ENCODE measurements around the gene GRIK3.

The GRIK3 gene

DNA sequence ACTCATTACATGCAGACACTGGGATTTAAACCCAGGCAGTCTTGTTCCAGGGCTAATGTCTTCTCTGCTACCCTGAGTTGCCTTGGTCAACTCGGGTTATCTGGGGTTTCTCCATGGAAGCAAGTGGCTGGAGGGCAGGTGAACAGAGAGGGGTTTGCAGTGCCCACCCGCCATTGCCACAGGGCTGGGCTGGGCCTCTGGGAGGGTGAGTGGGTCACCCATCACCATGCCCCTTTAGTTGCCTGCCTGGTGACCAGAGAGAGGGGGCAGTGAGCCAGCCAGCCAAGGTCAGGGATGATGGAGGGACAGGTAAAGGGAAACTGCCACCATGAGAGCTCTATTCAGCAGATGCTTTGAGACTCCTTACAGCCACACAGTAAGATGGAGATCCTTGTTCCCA lies 53.2 kb downstream of the GRIK3 start:
- no peak for DNase-seq (ENCODE audit: low read depth)

DNA sequence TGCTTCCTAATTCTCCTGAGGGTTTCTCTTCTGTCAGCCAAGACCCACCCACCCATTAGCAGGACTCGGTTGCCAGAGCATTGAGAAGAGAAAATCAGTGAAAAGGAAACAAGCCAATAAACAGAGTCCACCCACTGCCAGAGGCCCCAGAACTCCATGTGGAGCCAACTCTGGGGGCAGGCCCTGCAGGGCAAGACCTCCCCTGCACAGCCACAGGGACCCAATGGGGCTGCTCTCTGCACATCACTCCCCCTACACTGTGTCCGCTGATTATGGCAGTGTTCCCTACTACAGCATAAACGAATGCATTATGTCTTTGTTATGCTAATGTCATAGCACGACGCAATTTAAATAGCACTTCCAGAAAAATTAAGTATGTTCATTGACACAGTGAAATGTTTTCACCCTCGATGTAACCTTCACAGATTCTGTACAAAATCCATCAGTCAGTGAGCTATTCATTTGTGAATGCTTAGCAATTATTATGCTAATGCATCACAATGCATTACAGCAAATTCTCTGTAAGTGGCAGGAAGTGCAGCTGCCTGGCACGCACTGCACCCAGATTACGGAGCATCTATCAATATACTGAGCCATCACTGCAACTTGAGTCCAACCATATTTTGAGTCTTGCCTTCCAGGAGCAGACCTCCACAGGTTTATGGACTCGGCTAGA lies 56.4 kb downstream of the GRIK3 start:
- DNase-seq (ENCODE audit: low read depth): no peak

DNA sequence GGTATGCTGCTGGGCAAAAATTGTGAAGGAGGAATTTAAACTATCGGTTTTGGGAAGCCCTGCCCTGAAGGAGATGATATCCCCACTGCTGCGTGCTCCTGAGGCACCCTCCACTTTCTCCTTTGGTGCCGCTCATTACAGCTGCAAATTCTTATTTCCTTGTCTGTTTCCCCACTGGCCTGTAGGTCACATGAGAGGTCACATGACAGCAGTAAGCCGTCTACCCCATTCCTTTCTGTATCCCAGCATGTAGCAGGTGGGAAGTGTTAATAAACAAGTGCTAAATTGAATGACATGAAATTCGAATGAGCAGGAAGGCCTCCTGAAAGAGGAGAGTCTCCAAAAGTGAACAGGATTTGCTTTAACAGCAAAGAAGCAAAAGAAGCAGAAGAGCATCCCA lies 58.7 kb downstream of the GRIK3 start:
- no peak for DNase-seq (ENCODE audit: low read depth)

DNA sequence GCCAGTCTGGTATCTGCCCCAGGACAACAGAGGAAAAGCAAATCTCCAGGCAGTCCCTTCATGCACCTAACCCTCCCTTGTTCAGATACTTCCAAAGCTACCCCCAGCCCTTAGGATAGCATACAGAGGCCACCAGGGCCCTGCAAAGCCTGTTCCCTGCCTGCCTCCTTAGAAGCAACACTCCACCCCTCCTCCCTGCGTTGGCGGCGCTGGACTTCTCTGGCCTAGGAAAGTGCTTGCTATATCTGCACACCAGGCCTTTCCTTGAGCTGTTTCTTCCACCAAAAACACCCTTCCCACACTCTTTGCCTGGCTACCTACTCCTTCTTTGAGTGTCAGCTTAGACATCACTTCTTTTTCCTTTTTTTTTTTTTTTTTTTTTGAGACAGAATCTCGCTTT lies 61.3 kb downstream of the GRIK3 start:
- DNase-seq (ENCODE audit: low read depth): no peak

DNA sequence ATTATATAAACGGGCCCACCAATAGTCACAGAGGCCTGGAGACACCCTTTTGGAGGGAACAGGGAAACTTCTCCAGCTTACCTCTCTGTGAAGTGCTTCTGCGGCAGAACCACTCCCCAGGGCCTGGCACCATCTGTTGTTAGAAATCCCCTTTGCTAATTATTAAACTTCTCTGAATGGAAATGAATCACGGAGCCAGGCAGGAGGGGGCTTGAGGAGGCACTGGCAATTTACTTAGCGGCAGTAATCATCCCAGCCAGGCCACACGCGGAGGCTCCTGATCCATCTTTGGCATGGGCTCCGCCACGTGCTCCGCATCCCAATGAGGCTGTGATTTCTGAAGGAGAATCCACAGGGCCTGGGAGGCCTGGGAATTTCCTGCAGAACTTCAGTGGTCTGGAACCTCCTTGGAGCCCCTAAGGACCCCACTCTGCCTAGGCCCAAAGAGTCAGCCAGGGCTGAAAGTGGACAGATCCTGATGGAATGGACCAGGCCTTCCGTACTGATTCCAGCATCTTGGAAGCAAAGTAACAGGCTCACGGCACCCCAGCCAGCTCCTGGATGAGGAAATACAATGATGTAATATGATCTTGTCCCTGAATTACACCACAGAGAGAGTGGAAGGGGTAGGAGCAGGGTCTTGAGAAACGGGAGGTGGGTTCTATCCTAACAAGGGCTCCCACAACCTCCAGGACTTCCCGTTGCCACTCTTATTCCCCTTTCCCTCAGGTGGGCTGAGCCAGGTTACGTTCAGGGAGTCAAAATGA lies 62.3 kb downstream of the GRIK3 start:
- no peak for DNase-seq (ENCODE audit: low read depth)

DNA sequence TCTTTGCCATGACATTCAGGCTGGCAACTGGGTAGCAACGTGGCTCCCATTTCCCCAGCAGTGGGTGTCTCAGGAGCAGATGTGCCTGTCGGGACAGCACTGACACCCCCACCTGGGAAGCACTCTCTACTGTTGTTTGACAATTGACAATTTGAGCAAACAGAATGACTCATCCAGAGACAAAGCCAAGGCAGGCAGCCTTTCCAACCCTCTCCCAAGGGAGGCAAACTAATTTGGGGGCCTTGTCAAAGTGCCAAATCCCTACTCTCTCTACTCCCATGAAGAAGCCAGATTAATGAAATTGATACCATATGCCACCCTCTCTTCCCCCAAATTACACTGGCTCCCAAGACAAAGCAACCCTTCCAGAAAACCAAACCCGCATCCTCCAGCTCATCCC lies 65.6 kb downstream of the GRIK3 start:
- no peak for DNase-seq (ENCODE audit: low read depth)

DNA sequence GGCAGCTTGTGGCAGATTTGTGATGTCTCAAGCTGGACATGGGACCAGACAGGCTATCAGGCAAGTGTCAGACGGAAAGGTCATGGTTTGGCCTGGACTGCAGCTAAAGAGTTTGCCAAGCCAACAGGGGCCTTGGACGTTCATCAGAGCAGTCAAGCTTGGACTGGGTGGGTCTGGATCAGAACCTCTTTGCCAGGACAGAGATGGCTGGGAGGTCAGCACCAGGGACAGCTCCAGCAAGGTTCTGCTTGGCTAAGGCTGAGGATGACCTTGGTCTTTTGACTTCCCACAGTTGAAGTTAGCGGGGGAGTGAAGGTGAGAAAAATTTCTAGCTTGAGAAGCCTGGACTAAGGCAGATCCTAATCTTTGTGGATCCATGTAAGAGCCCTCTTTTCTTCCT lies 68.1 kb downstream of the GRIK3 start:
- DNase-seq (ENCODE audit: low read depth): no peak

DNA sequence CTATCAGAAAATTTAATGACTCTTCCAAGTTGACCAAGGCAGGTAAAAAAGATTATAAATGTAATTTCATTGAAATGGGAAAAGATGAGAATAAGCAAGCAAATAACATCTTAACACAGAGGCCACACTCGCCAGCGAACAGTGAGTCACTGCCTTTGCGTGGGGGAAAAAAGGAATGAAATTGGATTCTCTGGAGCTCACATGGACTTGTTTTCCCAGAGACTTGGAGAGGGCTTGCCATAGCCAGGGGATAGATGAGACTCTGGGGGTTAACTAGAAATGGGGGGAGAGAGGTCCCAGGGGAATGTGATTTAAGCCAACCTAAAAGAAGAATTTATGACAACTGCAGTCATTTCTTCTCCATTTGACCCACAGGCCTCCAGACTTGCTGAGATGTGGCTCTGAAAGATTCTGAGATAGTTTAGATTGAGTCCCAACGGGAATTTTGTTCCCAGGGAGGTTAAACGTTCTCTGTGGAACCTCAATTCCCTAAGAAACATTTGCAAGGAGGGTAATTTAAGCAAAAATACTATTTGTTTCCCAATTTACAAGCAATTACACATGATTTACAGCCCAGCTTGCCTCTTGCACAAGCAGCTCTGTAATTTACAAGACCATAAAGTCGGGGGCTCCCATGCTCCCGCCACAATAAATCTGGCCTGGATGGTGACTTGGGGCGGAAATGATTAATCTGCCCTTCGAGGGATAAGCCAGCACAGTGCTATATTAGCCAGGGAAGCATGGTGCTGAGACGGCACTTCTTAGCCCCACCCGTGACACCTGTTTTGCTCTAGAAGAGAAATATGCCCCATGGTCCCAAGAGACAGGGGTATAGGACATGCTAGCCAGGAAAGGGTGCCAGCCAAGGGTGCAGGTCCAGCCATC lies 68.8 kb downstream of the GRIK3 start:
- DNase-seq (ENCODE audit: low read depth): no peak

DNA sequence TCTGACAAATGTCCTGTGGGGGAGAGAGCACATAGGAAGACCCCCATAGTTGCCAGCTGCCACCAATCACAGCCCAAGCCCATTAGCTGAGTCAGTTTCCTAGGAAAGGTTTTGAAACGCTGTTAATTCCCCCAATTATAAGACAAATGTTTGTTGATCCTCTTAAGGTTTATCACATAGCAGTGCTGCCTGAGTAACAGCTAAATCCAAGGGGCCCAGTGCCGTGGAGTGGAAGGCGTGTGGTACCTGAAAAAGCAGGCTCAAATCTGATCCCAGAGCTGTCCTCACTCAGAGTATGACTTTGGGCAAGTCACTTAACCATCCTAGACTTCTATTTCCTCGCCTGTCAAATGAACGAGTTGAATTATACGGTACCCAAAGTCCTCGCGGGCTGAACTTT lies 69.5 kb downstream of the GRIK3 start:
- no peak for DNase-seq (ENCODE audit: low read depth)

DNA sequence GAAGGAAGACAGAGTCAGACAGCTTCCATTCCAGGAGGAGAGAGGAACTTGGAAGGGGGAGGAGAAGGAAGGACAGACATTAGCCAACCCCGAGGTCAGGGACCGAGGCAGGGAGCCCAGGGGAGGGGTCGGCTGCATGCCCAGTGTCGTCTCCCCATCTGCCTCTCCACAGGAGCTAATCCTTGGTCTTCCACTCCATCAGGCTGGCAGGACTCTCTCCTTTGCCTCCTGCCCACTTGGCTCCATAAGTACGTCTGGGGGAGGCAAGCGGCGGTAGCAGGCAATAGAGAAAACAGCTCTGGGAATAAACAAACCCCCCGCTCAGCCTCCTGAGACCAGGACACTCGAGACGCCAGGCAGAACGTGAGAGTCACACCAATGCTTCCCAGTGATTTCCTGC lies 71.3 kb downstream of the GRIK3 start:
- DNase-seq (ENCODE audit: low read depth): no peak

DNA sequence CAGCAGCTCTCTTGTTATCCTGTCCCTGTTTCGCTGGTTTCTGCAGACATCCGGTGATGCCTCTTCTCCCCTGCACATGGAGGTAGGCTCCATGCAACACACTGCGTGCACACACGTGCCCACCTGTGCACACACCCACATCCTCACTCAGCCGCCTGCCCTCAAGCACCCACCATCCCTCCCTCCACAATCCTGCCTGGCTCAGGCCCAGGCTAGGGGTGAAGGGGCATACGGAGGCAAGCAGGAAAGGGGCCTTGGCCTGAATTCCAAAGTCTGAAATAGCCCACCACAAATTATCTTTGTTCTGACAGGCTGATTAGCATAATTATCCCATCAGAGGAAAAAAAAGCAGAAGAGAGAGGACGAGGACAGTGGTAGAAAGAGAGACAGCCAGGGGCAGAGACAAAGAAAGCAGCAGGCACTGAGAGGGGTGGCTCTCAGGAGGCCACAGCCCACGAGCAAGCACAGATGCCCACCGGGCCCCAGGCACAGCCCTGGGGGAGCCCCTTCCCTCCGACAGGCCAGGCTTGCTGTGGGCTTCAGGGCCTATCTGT lies 73.2 kb downstream of the GRIK3 start:
- DNase-seq (ENCODE audit: low read depth): no peak

DNA sequence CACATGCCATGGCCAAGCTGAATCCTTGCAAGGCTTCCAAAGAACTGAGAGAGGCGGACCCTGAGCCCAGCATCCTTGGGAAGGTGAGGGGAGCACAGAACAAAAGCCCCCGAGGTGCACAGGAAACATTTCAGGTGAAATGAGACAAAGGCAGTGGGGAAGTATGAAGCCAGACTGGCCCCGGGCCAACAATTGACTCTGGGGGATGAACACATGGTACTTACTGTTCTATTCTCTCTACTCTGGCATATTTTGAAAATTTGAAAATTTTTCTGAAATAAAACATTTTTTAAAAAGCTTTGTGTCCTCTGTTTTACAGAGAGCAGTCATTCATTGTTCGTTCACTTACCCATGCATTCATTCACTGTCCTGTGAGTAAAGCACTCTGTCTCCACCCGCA lies 77.7 kb downstream of the GRIK3 start:
- no peak for DNase-seq (ENCODE audit: low read depth)

DNA sequence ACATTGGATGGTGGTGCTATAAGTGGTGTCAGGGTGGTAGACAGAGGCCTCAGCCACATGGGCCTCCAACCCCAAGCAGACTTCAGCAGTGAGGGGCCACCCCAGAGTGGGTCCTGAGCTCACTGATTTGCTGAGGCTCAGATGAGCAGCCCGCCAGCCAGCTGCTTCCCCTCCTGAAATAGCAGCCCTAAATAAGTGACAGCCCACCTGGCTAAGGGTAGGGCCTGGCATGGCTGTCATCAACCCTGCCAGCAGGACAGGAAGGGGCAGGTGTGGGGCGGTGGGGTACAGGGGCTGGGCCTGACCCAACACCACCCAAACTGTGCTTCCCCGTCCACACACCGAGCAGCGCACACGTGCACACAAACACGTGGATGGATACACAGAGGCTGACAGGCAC lies 79.3 kb downstream of the GRIK3 start:
- no peak for DNase-seq (ENCODE audit: low read depth)

DNA sequence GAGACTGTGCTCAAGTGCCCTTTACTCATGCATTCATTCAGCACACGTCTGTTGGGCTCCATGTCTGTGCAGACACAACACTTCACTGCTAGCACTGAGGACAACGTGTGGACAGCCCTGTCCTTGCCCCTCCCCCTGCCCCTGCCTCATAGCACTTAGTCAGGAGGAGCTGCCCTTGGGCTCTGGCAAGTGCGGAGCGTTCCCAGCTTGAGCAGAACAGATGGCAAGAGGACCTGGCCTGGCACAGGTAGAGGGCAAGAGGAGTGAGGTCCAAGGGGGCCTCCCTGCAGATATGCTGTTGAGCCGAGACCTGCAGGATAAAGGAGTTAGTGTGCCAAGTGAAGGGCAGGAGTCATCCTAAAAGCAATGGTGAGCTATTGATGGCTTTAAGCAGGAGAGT lies 81.3 kb downstream of the GRIK3 start:
- no peak for DNase-seq (ENCODE audit: low read depth)

DNA sequence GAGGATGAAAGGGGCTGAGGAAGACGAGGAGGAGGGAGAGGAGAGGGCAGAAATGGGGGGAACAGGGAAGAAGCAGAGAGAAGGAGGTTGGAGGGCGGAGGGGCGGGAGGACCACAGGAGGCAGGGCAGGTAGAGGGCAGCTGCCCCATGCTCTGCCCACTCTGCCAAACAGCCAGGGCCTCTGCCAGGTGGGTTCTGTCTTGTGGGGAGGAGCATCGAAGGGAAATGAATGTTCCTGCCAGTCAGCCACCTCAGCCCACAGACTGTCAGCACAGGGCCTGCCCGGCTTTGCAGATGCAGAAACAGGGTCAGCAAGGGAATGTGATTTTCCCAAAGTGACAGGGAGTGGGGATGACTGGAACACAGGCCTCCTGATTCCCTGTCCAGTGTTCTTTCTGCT lies 82.6 kb downstream of the GRIK3 start:
- no peak for DNase-seq (ENCODE audit: low read depth)

DNA sequence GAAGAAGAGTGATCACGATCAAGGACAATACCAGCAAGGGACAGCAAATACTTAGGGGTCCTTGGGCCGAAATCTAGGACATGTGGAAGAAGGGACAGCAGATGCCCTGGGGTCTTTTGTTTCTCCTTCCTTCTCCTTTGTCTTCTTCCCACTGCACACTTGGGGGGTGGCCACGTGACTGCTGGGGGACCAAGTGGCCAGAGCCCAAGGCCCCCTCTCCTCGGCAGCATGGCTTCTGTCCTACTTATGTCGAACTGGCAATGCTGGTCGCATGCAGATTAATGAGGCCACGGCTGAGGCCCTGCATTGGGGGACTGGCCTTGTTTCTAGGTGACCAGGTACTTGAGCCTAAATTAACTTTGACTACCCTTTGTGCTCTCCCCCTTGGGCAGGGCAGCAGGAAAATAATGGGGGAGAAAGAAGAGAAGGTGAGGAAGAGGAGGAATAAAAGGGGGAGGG lies 83.0 kb downstream of the GRIK3 start:
- DNase-seq (ENCODE audit: low read depth): no peak

DNA sequence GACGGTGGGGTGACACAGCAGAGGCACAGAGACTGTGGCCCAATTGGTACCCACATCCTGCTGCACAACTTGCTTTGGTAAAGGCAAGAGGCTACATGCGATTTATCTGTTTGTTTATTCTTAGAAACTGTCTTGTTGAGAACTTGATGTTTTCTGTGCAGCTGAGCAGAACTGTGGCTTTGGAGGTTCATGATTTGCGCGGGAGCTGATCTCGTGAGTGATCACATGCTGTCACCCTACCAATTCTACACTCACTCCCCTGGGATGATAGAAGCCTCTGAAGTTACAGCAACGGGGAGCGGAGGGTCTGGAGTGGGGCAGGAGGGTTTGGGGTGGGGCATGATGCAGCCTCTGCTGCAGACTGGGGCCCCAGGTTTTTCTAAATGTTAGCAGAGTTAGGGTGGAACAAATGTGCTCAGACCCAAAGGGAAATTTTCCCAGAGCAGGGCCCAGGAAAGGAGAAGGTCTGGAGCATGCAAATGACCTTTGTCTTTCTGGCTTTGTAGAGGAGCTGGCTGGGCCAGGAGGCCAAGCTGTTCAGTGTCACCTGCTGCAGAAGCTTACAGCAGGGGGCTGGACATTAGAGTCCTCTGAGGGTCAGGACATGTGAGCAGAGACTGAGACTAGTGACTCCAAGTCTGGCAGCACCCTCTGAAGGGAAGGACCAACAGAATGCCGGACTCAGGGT lies 83.6 kb downstream of the GRIK3 start:
- DNase-seq (ENCODE audit: low read depth): no peak

DNA sequence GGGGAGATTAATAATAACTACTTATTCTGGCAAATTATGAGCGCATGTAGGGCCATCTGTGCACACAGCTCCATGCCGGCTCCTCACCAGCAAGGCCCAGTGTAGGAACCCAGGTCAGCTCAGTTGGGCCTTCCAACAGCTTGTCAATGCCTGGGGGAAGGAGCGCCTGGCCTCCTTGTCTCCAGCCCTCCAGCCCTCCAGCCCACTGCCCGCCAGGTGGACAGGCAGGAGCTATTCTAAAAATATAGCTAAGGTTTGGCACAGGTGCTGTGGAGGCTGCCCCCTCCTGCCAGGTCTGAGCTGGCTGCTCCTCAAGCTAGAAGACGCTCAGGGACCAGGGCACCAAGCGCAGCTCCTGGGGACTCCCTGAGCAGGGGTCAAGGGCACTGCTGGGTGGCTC lies 85.7 kb downstream of the GRIK3 start:
- DNase-seq (ENCODE audit: low read depth): no peak

DNA sequence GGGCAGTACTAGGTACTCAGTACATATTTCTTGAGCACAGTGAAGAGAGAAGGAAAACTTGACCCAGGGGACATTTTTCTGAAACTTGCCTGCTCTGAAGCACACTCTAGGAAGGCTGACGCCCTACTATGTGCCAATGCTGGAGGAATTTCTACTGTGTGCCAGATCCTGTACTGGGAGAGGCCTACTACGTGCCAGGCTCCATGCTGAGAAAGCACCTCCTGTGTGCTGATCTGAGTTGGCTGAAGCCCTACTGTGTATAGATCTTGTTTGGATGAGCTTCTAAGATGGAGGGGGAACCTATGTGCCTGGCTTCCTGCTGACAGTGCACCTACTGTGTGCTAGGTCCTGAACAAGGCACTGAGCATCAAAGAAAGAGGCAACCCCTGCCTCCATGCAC lies 86.2 kb downstream of the GRIK3 start:
- no peak for DNase-seq (ENCODE audit: low read depth)

DNA sequence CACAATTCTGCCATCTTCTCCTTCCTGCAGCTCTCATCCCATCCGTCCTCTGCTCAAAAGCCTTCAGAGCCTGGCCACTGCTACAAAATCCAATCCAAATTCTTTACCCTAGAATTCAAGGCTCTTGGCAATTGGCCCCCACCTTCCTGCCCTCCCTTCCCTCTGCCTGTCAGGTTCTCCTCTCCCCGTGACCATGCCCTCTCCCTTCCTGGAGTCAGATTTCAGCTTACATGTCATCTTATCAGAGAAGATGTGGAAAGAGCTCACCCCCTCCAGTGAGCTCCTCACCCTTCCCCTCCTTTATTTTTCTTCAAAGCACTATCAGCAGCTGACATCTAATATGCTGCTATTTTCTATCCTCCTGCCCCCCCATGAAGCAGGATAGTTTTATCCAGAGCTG lies 86.9 kb downstream of the GRIK3 start:
- DNase-seq (ENCODE audit: low read depth): no peak

DNA sequence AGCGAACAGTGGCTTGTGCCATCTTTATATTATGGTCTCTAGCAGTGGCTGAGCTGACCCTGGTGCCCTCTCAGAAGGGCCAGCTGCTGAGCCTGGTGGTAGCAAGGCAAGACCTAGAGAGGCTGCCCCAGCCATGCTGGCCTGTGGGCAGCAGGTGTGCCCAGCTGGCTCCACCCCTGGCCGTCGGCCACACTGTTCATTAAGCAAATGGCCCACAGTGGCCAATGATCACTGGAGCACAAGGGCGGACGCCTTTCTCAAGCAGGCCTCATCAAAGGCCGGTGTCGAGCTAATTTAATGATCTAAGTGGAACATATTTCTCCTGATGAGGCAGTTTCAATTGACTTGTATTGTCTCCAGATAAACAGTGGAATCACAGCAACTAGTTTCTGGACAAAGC lies 89.4 kb downstream of the GRIK3 start:
- DNase-seq (ENCODE audit: low read depth): no peak

DNA sequence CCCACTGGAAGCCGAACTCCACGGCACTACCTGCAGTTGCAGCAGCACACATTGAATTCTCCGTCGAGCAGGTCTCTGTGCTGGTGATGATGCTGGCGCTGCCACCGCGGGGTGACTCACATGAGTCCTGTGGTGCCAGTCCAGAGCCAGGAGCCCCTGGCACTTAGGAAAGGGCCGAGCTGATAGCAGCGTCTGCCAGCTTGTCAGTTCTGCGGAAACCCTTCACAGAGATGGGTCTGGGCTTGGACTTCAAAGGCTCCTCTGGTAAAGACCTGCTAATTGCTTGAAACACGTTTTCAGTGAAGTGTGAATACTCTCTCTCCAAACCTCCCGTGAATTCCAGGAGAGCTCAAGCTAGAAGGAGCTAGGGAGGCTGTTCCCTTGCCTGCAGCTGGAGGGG lies 92.2 kb downstream of the GRIK3 start:
- DNase-seq (ENCODE audit: low read depth): no peak
